Activated CD8-positive, alpha-beta memory T cell treated with anti-CD3 and anti-CD28 coated beads for 24 hours (primary cell): Measurements from ENCODE around the gene MCM9.

Experiments
- DNase-seq: peaks from one replicate; pipeline ENCODE4 v3.0.0-alpha.2; 2020

Gene MCM9

GRCh38 chr6:118934461-118935330 lies at the start of gene MCM9:
Gene MCM9, minus strand, starts transcription at chr6:118935159. Its CDS starts 3,436 bp downstream, at chr6:118931723.
- peak; percentile 94 for DNase-seq

- no peak for DNase-seq
Measured at GRCh38 chr6:118984342-118984741, 49.4 kb upstream of the MCM9 start.

- no peak for DNase-seq
Measured at GRCh38 chr6:118982575-118982911, 47.6 kb upstream of the MCM9 start.

GRCh38 chr6:118981884-118982574 lies 47.1 kb upstream of the MCM9 start:
- no peak for DNase-seq

GRCh38 chr6:118980063-118980462 lies 45.1 kb upstream of the MCM9 start:
- DNase-seq, result no peak

- DNase-seq, result no peak
Measured at GRCh38 chr6:118974790-118975189, 39.8 kb upstream of the MCM9 start.

- DNase-seq, result no peak
Measured at GRCh38 chr6:118971682-118972081, 36.7 kb upstream of the MCM9 start.

GRCh38 chr6:118970866-118971265 lies 35.9 kb upstream of the MCM9 start:
- no peak for DNase-seq

- DNase-seq, result no peak
Measured at GRCh38 chr6:118968416-118968815, 33.5 kb upstream of the MCM9 start.

GRCh38 chr6:118967239-118967638 lies 32.3 kb upstream of the MCM9 start:
- DNase-seq, result no peak

- DNase-seq, result no peak
Measured at GRCh38 chr6:118965843-118966370, 30.9 kb upstream of the MCM9 start.

GRCh38 chr6:118965371-118965770 lies 30.4 kb upstream of the MCM9 start:
- no peak for DNase-seq

- no peak for DNase-seq
Measured at GRCh38 chr6:118963003-118963402, 28.0 kb upstream of the MCM9 start.

GRCh38 chr6:118959903-118960302 lies 24.9 kb upstream of the MCM9 start:
- DNase-seq, result no peak

- DNase-seq, result no peak
Measured at GRCh38 chr6:118953391-118953790, 18.4 kb upstream of the MCM9 start.

GRCh38 chr6:118952683-118953082 lies 17.7 kb upstream of the MCM9 start:
- DNase-seq, result no peak

GRCh38 chr6:118945217-118945616 lies 10.3 kb upstream of the MCM9 start:
- no peak for DNase-seq

GRCh38 chr6:118940770-118941169 lies 5.8 kb upstream of the MCM9 start:
- DNase-seq, result no peak

GRCh38 chr6:118939683-118940082 lies 4.7 kb upstream of the MCM9 start:
- no peak for DNase-seq

GRCh38 chr6:118935978-118936703 lies 1.2 kb upstream of the MCM9 start:
- no peak for DNase-seq

- DNase-seq, result no peak
Measured at GRCh38 chr6:118935331-118935668, 341 bp upstream of the MCM9 start.

GRCh38 chr6:118933855-118934460 lies 1.0 kb downstream of the MCM9 start:
- DNase-seq, result no peak

GRCh38 chr6:118932421-118932820 lies 2.5 kb downstream of the MCM9 start:
- DNase-seq, result no peak
